Fibroblast of villous mesenchyme (primary cell): ENCODE measurements around the gene RGS3. TPM values are rescaled to one million over a fixed set of nuclear protein-coding genes. Genes with fewer than 3 reads are reported as not detected.

Experiments used
- DNase-seq: peaks from one replicate; pipeline ENCODE4 v3.0.0-alpha.2; 2010; ENCODE audit warnings: low read depth
- H3K4me3 ChIP-seq: 2 replicates; pipeline ENCODE4 v1.5.1; 2011; ENCODE audit warnings: low read depth, mild to moderate bottlenecking, low read length
- CTCF ChIP-seq: IDR thresholded peaks from 2 replicates; pipeline ENCODE4 v1.5.1; 2012; ENCODE audit warnings: low read depth, mild to moderate bottlenecking, low read length; ENCODE audit not compliant: insufficient read depth
- total RNA-seq: library from RNA; depleted of rRNA; stranded (reverse); fragments of >200 nt; gene quantifications from 2 replicates; pipeline ENCODE4 v1.2.3, GENCODE V29; 2012

The RGS3 gene
- total RNA-seq, 1 donor = 37.1 TPM

- no peak for DNase-seq
- no peak for TF ChIP-seq CTCF
- H3K4me3 ChIP-seq = no peak overlapping the region
Observed at GRCh38 chr9:113644321-113644720, 180.8 kb downstream of the RGS3 start.

DNA sequence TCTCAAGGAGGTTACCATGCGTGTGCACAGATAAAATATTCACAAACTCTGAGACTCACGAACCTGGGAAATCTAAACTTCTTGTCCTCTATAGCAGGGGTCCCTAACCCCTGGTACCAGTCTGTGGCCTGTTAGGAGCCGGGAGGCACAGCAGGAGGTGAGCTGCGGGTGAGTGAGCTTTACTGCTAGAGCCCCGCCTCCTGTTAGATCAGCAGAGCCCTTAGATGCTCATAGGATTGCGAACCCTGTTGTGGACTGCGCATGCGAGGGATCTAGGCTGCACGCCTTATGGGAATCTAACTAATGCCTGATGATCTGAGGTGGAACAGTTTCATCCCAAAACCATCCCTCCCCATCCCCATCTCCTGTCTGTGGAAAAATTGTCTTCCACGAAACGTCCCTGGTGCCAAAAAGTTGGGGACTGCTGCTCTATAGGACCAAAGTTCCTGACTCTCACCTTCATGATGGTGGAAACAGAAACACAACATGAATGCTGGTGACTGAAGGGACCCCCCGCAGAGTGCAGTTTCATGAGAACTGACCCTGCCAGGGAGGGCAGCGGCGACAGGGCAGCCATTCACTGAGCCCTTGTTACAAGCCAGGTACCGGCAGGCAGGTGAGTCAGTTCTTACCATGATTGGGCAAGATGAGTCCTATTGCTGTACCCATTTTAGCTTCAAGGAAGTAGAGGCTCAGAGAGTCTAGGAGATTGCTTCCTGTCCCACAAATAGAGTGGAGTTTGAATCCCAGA is 181.9 kb downstream of the RGS3 start:
- TF ChIP-seq CTCF = no peak
- H3K4me3 ChIP-seq = no peak overlapping the region
- DNase-seq = no peak

DNA sequence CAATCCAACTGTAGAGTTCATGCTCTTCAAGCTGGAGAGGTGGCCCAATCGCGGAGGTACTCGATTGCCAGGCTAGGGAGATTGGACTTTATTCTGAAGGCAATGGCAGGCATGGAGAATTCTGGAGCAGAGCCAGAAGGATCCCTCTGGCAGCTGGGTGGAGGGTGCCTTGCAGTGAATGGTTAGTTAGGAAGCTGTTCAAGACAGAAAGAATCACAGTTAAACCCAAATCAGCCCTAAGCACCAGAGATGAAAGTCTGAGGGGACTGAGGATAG is 182.4 kb downstream of the RGS3 start:
- DNase-seq = no peak
- no peak overlapping the region for H3K4me3 ChIP-seq
- TF ChIP-seq CTCF = no peak

GRCh38 chr9:113646491-113646890 is 183.0 kb downstream of the RGS3 start:
- DNase-seq = no peak
- no peak for TF ChIP-seq CTCF
- no peak overlapping the region for H3K4me3 ChIP-seq

Other genes with a start within 250 kb of the RGS3 start
- gene FKBP15, start 242.4 kb upstream of the RGS3 start, total RNA-seq = 20.6 and 25.9 TPM in 2 replicates
- 34.5 and 41.5 TPM in 2 replicates for gene SLC31A1, start 242.2 kb upstream of the RGS3 start, total RNA-seq
- 35.8 and 61.3 TPM in 2 replicates for gene CDC26, start 188.2 kb upstream of the RGS3 start, total RNA-seq
- gene PRPF4, start 188.1 kb upstream of the RGS3 start, total RNA-seq = 21.3 and 36.3 TPM in 2 replicates
- gene RNF183, start 160.4 kb upstream of the RGS3 start, total RNA-seq = not detected in 2 replicates
- 0.32 and 0.86 TPM in 2 replicates for gene WDR31, start 123.5 kb upstream of the RGS3 start, total RNA-seq
- gene BSPRY, start 114.2 kb upstream of the RGS3 start, total RNA-seq = not detected in 2 replicates
- 6.1 and 7.3 TPM in 2 replicates for gene HDHD3, start 86.7 kb upstream of the RGS3 start, total RNA-seq
- 14.2 and 15.1 TPM in 2 replicates for gene ALAD, start 62.4 kb upstream of the RGS3 start, total RNA-seq
- gene POLE3, start 53.1 kb upstream of the RGS3 start, total RNA-seq = 33.2 and 54.0 TPM in 2 replicates
- 0.32 and 0.43 TPM in 2 replicates for gene C9orf43, start 53.0 kb upstream of the RGS3 start, total RNA-seq